CD4-positive, alpha-beta T cell treated with Interleukin-6 at 100 ng/mL for 8 hours (primary cell): ENCODE data around the gene EFCAB9.
"Not testable (repeated sequence)": the region's sequence is repeated elsewhere in the genome, so short reads cannot be mapped to it uniquely, and the experiment has no call there.

Experiments
- DNase-seq: peaks from one replicate; pipeline ENCODE4 v3.0.0-alpha.2; 2020; ENCODE audit warnings: mixed read lengths, low spot score

EFCAB9 gene

GRCh38 chr5:172193872-172194271 is at the start of gene EFCAB9:
Gene EFCAB9 (plus strand): TSS chr5:172194172. CDS start chr5:172194173, 1 bp downstream.
- no peak for DNase-seq

- DNase-seq = no peak
Observed at GRCh38 chr5:172144291-172144815, 49.6 kb upstream of the EFCAB9 start.

DNA sequence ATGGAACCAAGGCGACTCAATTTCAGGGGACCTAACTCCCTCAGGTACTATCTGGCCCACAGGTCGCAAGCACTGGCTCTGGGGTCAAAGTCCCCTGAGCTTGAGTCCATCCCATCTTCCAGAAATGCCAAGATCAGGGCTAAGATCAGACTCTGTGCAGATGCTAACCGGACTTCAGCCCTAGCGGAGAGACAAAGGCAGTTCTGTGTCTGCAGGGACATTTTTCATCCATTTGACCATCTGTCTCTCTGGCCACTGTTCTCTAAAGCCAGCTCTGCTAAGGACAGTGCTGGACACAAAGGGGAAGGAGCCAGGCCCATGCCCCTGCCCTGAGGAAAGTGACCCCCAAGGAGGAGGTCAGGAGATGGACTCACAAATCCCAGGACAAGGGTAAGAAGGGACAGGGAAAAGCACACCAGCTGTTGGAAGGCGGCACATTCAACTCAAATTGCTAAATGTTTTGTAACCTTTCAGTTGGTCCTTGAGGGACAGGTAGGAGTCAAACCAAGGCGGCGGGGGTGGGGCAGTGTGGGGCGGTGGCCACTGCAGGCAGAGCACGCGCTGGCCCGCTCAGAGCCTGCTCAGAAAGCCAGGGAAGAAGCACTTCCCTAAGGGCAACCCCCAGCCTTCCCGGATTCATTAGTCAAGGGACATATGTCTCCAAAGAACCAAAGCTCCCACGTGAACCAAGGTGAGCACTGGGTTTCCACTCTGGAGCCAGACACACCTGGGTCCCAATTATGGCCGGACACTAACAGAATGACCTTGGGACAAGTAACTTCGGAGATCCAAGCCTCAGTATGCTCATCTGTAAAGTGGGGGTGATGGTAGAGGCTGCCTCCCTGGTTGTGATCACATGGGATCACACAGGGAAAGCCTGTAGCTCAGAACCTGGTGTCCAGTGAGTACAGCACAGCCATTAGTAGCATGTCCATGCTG is 48.8 kb upstream of the EFCAB9 start:
- DNase-seq = no peak

GRCh38 chr5:172145870-172146747 is 47.9 kb upstream of the EFCAB9 start:
- DNase-seq = no peak

DNA sequence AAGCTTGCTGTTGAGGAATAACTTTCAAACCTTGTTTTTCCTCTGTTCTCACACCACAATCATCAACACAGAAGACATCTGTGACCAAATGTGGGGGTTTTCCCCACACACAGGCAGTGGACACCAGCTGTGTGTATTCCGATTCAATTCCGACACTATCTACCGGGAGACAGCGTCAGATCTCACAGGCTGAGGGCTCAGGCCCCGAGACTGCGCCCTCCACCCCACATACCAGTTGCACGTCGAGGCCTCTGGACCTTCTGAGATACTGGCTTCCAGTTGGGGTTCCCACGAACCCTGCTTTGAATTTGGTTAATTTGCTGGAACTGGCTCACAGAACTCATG is 47.3 kb upstream of the EFCAB9 start:
- no peak for DNase-seq

DNA sequence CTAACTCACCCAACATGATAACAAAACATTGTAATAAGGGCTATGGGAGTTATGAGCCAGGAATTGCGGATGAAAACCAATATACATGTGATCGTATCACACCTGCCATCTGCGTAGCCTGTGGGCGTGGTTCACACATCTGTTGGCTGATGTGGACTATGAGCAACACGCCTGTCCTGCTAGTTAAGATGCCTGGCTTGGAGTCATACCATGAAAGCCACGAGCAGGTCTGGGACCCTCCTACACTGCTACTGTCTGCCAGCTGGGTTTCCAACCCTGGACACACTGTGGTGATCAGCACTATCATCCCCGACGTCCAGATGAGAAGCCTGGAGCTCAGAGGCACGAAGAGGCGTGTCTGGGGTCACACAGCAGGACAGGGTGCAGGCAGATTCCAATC is 46.1 kb upstream of the EFCAB9 start:
- no peak for DNase-seq

DNA sequence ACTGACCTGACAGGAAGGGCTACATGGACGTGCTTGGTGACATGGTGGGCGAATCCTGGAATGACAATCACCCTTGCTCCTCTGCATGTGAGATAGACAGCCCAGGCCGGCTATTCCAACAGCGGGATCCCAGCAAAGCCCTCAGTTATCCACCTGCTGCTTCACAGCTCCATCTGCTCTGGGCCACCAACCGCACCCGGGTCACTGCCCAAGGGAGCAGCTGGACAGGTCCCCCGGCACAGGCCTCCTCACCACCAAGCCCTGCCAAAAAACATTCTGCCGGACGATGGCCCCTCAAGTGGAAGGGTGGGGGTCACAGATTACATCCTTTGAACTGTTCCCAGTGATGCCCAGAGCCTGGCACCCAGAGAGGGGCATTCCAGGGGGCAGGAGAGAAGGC is 45.6 kb upstream of the EFCAB9 start:
- no peak for DNase-seq

DNA sequence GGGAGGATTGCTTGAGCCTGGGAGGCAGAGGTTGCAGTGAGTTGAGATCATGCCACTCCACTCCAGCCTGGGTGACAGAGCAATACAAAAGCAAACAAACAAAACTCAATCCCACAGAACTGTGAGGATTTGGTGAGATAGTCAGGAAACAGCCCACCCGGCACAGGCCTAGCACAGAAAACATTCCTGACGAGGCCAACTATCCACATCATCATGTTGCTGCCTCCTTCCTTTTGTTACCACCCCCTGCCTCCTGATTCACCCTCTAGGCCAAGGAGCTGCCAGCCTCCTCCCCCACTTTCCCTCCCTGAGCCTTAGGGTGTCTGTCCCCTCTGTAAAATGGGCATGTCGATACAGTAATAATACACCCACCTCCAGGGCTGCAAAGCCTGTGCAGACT is 44.9 kb upstream of the EFCAB9 start:
- no peak for DNase-seq

GRCh38 chr5:172149481-172149880 is 44.5 kb upstream of the EFCAB9 start:
- DNase-seq = not testable (repeated sequence)

GRCh38 chr5:172150514-172151425 is 43.2 kb upstream of the EFCAB9 start:
- no peak for DNase-seq

DNA sequence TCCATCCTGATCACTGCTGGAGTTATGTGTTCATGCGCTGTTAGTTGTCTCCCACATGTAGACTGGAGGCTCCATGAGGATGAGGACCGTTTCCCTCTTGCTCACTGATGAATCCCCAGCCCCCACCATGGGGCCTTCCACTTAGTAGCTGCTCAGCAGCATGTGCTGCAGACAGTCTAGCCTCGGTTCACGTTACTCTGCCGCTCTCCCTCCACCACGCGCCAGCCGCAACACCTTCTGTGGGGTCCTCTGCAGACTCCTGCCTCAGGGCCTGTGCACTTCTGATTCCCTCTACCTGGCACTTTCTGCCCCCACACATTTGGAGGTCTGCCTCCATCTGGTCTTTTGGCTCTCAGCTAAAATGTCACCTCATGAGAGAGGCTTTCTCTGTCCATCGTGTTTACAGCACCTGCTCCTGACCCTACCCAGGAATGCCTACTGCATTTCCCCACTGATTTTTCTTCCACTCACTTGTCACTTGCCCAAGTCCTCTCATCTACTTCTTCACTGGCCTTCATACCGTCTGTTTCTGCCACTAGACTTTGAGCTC is 42.2 kb upstream of the EFCAB9 start:
- DNase-seq = no peak

DNA sequence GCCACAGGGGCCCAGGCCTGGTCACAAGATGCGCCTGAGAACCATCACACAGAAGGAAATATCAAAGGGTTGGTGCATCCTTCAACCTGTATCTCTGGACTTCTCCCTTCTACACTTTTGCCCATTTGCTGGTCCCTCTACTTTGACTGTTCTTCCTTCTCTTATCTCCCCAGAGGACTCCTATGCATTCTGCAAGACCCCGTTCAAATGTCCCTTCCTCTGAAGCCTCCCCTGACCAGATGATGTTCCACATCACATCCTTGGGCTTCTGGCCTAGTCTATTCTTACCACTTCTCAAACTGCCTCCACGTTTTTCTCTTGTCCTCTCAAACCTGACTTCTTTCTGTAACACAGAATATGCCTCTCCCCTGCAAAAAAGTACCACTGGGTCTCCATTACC is 40.3 kb upstream of the EFCAB9 start:
- DNase-seq = no peak

GRCh38 chr5:172155101-172155500 is 38.9 kb upstream of the EFCAB9 start:
- not testable (repeated sequence) for DNase-seq

DNA sequence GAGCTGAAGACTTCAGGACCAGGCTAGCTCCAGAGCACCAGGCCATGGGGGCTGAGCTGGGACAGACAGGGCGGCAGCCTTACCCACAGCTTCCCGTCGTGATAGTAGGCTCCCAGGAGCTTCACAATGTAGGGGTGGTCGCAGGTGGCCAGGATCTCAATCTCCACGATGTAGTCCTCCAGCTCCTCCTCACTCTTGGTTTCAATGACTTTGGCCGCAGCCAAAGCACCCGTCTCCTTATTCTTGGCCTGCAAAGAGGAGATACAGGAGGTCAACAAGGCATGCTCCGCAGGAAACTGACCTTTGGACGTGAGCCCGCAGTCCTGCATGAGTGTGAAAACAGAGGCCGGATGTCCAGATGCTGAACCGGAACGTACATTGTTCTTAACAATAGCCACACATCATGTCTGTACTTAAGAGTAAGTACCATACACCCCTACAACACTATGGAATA is 37.4 kb upstream of the EFCAB9 start:
- DNase-seq = no peak

DNA sequence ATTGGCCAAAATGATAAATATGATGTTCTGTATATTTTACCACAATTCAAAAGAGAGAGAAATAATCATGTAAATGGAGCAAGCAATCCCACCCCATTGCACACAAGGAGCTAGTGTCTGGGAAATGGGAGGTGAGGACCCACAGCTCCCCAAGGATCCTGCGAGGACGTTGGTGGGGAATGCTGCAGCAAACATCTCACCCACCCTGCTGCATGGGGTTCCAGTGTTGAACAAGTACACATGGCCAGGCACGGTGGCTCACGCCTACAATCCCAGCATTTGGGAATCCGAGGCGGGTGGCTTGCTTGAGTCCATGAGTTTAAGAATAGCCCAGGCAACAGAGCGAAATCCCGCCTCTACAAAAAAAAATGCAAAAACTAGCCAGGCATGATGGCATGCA is 35.0 kb upstream of the EFCAB9 start:
- no peak for DNase-seq

GRCh38 chr5:172160506-172160905 is 33.5 kb upstream of the EFCAB9 start:
- DNase-seq = no peak

GRCh38 chr5:172162323-172162986 is 31.5 kb upstream of the EFCAB9 start:
- no peak for DNase-seq

GRCh38 chr5:172162987-172163343 is 31.0 kb upstream of the EFCAB9 start:
- DNase-seq = no peak

DNA sequence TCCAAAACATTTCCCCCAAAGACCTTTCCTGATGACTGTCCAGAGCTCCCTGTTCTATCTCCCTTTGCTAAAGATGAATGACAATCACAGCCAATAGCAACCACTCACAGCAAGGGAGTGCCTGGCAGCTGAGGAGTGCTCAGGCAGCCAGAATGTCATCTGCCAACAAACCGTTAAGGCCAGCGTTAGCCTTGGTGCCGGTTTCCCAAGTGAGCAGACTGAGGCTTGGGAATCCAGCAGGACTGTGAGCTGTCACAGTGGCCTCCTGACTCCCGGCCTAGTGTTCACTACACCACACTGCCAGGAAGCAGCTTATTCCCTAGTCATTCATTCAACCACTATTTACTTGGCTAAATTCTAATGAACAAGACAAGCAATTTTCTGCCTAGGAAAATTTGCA is 30.6 kb upstream of the EFCAB9 start:
- no peak for DNase-seq

DNA sequence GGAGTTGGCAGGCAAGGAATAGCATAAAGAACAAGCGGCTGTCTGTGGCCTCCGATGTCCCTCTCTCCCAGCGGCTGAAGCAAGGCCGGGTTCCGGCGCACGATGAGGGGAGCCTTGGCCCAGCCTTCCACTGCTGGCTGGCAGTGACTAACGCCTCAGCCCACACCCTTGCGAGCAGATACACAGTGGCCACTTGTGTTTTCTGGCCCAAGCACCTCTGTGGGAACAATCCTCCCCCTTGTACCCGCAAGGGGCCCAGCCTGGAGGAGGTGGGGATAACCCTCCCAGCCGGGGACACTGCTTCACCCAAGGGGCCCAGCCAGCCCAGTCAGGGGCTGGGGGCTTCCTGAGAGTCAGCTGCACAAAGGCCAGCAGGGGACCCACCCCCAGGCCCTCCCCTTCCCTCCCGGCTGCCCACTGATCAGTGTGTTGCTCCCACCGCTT is 29.2 kb upstream of the EFCAB9 start:
- DNase-seq = no peak

- no peak for DNase-seq
Observed at GRCh38 chr5:172165465-172165864, 28.5 kb upstream of the EFCAB9 start.
